Measurements from ENCODE around the gene AIFM3. TPM values are rescaled to one million over a fixed set of nuclear protein-coding genes. Genes with fewer than 3 reads are reported as not detected.

AIFM3 gene
- total RNA-seq, 1 experiment from 2014 or later = 2.6 TPM

GRCh38 chr22:21016644-21017420 lies 49.8 kb downstream of the AIFM3 start:
- POLR2A ChIA-PET = no interaction called here
- no peak overlapping the region for H3K27ac Mint-ChIP-seq
- peaks cover 6% of the 10 kb centered on the region for H3K9me3 Mint-ChIP-seq

More at GRCh38 chr22:21016644-21017420, 49.8 kb downstream of the AIFM3 start:
- Mint-ChIP-seq H3K4me3 (no peak overlapping the region), H3K36me3 (no peaks in the 10 kb centered on the region), H3K27me3 (ENCODE audit: low read depth) (peaks cover 25% of the 10 kb centered on the region), H3K4me1 (peaks cover 16% of the 10 kb centered on the region)
- CTCF ChIA-PET = interaction anchor here (0.6 to 1.1 kb wide), 3 partner anchors 47 to 88 kb away, joined by 3 to 4 read pairs (median 3); no protein-coding TSS in a partner anchor
- no peak for DNase-seq (ENCODE audit: low spot score)
- no peak for TF ChIP-seq RELA (CRISPR knock-in tag; IDR thresholded peaks at IDR 0.05; ENCODE audit: borderline replicate concordance)
- TF ChIP-seq OVOL2 (CRISPR knock-in tag; IDR thresholded peaks at IDR 0.05; ENCODE audit: borderline replicate concordance) = no peak
- TF ChIP-seq MAX (CRISPR knock-in tag; IDR thresholded peaks at IDR 0.05) = no peak
- TF ChIP-seq ZNF219 (CRISPR knock-in tag; IDR thresholded peaks at IDR 0.05; ENCODE audit: borderline replicate concordance) = no peak
- TF ChIP-seq KAT7 (CRISPR knock-in tag; IDR thresholded peaks at IDR 0.05; ENCODE audit: borderline replicate concordance) = no peak
- TF ChIP-seq ZNF121 (CRISPR knock-in tag; IDR thresholded peaks at IDR 0.05) = no peak
- TF ChIP-seq PREB (CRISPR knock-in tag; IDR thresholded peaks at IDR 0.05; ENCODE audit: borderline replicate concordance) = no peak
- TF ChIP-seq GABPB1 (CRISPR knock-in tag; IDR thresholded peaks at IDR 0.05) = no peak
- TF ChIP-seq ZNF396 (CRISPR knock-in tag; IDR thresholded peaks at IDR 0.05; ENCODE audit: borderline replicate concordance) = no peak
- TF ChIP-seq ZNF425 (CRISPR knock-in tag; conservative IDR thresholded peaks at IDR 0.05) = no peak
- no peak for TF ChIP-seq ERG (CRISPR knock-in tag; IDR thresholded peaks at IDR 0.05)
- no peak for TF ChIP-seq FOXJ3 (CRISPR knock-in tag; IDR thresholded peaks at IDR 0.05; ENCODE audit: borderline replicate concordance)
- TF ChIP-seq RORB (CRISPR knock-in tag; IDR thresholded peaks at IDR 0.05) = no peak
- no peak for TF ChIP-seq E2F5 (CRISPR knock-in tag; IDR thresholded peaks at IDR 0.05)
- TF ChIP-seq ZBTB21 (CRISPR knock-in tag; IDR thresholded peaks at IDR 0.05; ENCODE audit: borderline replicate concordance) = no peak
- TF ChIP-seq ESRRA (CRISPR knock-in tag; IDR thresholded peaks at IDR 0.05; ENCODE audit: borderline replicate concordance) = no peak
- TF ChIP-seq USF1 (CRISPR knock-in tag; IDR thresholded peaks at IDR 0.05) = no peak
- no peak for TF ChIP-seq FOXK1 (CRISPR knock-in tag; IDR thresholded peaks at IDR 0.05)
- no peak for ATAC-seq

Data from WTC11 (cell line).